ENCODE results near the gene ISL2.

DNA sequence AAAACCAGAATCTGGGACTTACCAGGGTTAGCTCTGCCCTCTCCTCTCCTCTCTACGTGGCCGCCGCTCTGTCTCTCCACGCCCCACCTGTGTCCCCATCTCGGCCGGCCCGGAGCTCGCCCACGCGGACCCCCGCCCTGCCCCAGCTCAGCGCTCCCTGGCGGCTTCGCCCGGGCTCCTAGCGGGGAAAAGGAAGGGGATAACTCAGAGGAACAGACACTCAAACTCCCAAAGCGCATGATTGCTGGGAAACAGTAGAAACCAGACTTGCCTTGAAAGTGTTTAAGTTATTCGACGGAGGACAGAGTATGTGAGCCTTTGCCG, 5.4 kb downstream of the ISL2 start:
- TF ChIP-seq, protein P1, sequence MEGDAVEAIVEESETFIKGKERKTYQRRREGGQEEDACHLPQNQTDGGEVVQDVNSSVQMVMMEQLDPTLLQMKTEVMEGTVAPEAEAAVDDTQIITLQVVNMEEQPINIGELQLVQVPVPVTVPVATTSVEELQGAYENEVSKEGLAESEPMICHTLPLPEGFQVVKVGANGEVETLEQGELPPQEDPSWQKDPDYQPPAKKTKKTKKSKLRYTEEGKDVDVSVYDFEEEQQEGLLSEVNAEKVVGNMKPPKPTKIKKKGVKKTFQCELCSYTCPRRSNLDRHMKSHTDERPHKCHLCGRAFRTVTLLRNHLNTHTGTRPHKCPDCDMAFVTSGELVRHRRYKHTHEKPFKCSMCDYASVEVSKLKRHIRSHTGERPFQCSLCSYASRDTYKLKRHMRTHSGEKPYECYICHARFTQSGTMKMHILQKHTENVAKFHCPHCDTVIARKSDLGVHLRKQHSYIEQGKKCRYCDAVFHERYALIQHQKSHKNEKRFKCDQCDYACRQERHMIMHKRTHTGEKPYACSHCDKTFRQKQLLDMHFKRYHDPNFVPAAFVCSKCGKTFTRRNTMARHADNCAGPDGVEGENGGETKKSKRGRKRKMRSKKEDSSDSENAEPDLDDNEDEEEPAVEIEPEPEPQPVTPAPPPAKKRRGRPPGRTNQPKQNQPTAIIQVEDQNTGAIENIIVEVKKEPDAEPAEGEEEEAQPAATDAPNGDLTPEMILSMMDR (IDR thresholded peaks at IDR 0.05) = no peak
- TF ChIP-seq POLR2A (IDR thresholded peaks at IDR 0.05) = no peak

All from prostate gland (tissue), 2 donors.